Large intestine (tissue), 3 donors: ENCODE measurements around the gene ANKRD17. TPM values are rescaled to one million over a fixed set of nuclear protein-coding genes. Genes with fewer than 3 reads are reported as not detected.

Source experiments
- DNase-seq, 2 donors: peaks; one replicate each; pipeline versions ENCODE4 v3.0.0 to v3.0.0-alpha.2; 2013
- H3K27ac ChIP-seq: one replicate; pipeline ENCODE4 v1.5.1; 2013; ENCODE audit warnings: low read length
- H3K27me3 ChIP-seq: 2 replicates; pipeline ENCODE4 v1.6.1; 2013; ENCODE audit warnings: low read length; ENCODE audit not compliant: control insufficient read depth, insufficient read depth
- H3K36me3 ChIP-seq: 2 replicates; pipeline ENCODE4 v1.6.1; 2013; ENCODE audit warnings: low read length; ENCODE audit not compliant: control insufficient read depth, insufficient read depth
- H3K4me1 ChIP-seq: one replicate; pipeline ENCODE4 v1.6.1; 2013; ENCODE audit warnings: low read length; ENCODE audit not compliant: control insufficient read depth, insufficient read depth
- H3K4me3 ChIP-seq: one replicate; pipeline ENCODE4 v1.5.1; 2013; ENCODE audit warnings: low read length
- H3K9me3 ChIP-seq: one replicate; pipeline ENCODE4 v1.6.1; 2013; ENCODE audit warnings: mild to moderate bottlenecking, low read depth, low read length, moderate library complexity; ENCODE audit not compliant: control insufficient read depth
- WGBS: methylation state at CpG from one replicate; pipeline ENCODE4 v1.1.5; 2013; ENCODE audit warnings: low lambda C conversion rate; ENCODE audit not compliant: insufficient coverage; 5-methylcytosine and 5-hydroxymethylcytosine counted together
- polyA plus RNA-seq: library from polyadenylated mRNA; unstranded; fragments of 120-200 nt; gene quantifications from one replicate; pipeline ENCODE4 v1.2.1, GENCODE V29; 2013

ANKRD17 gene
- polyA plus RNA-seq, 1 donor = 50.7 TPM

GRCh38 chr4:73133784-73134183, 124.8 kb downstream of the ANKRD17 start:
- no peaks in the 10 kb centered on the region for H3K4me1 ChIP-seq
- no CpG with 5 or more reads among the region's 1 CpG for WGBS
- no peak overlapping the region for H3K4me3 ChIP-seq
- H3K27me3 ChIP-seq = no peaks in the 10 kb centered on the region
- H3K9me3 ChIP-seq = no peaks in the 10 kb centered on the region
- no peak overlapping the region for H3K27ac ChIP-seq
- no peak for DNase-seq
- H3K36me3 ChIP-seq = peaks cover 33% of the 10 kb centered on the region

- 83% methylated on average over 1 of the region's 1 CpG for WGBS
- Histone ChIP-seq H3K9me3 (no peaks in the 10 kb centered on the region), H3K36me3 (peaks cover 27% of the 10 kb centered on the region), H3K4me1 (no peaks in the 10 kb centered on the region), H3K27ac (no peak overlapping the region), H3K27me3 (no peaks in the 10 kb centered on the region), H3K4me3 (no peak overlapping the region)
- no peak for DNase-seq
These were observed 127.3 kb downstream of the ANKRD17 start for GRCh38 chr4:73131281-73131680.

GRCh38 chr4:73129319-73129718, 129.3 kb downstream of the ANKRD17 start:
- WGBS = no CpG with 5 or more reads among the region's 1 CpG
- no peaks in the 10 kb centered on the region for H3K27me3 ChIP-seq
- no peak for DNase-seq
- peaks cover 38% of the 10 kb centered on the region for H3K36me3 ChIP-seq
- no peaks in the 10 kb centered on the region for H3K9me3 ChIP-seq
- H3K4me1 ChIP-seq = no peaks in the 10 kb centered on the region
- H3K27ac ChIP-seq = no peak overlapping the region
- H3K4me3 ChIP-seq = no peak overlapping the region

- H3K27me3 ChIP-seq = no peaks in the 10 kb centered on the region
- H3K36me3 ChIP-seq = peaks cover 40% of the 10 kb centered on the region
- H3K9me3 ChIP-seq = no peaks in the 10 kb centered on the region
- H3K27ac ChIP-seq = no peak overlapping the region
- no peaks in the 10 kb centered on the region for H3K4me1 ChIP-seq
- peak in 1 of 2 donors; percentile 11 for DNase-seq
- WGBS = 33% methylated on average over 1 of the region's 3 CpGs
- no peak overlapping the region for H3K4me3 ChIP-seq
These were observed 130.7 kb downstream of the ANKRD17 start for GRCh38 chr4:73127839-73128453.

DNA sequence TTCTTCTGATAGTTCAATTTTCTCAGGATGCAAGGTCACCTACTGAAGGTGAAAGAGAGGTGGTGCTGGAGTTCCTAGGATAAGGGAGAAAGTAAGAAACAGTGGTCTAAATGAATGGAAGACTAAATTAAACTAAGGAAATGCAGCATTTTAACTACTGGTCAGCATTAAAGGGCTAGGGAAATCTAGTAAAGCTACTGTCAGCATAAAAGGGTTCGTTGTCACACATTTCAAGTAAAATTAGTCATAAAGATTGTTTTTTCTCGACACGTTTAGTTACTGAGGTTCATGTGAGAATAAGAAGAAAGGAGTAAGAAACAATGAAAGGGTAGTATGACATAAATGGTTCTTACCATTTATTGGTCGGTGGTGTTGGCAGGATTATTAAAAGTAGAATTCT, 149.1 kb downstream of the ANKRD17 start:
- 97% methylated on average over 4 of the region's 4 CpGs for WGBS
- Histone ChIP-seq H3K27ac (no peak overlapping the region), H3K4me1 (no peaks in the 10 kb centered on the region), H3K27me3 (no peaks in the 10 kb centered on the region), H3K36me3 (peaks cover 43% of the 10 kb centered on the region), H3K4me3 (no peak overlapping the region), H3K9me3 (no peaks in the 10 kb centered on the region)
- no peak for DNase-seq

DNA sequence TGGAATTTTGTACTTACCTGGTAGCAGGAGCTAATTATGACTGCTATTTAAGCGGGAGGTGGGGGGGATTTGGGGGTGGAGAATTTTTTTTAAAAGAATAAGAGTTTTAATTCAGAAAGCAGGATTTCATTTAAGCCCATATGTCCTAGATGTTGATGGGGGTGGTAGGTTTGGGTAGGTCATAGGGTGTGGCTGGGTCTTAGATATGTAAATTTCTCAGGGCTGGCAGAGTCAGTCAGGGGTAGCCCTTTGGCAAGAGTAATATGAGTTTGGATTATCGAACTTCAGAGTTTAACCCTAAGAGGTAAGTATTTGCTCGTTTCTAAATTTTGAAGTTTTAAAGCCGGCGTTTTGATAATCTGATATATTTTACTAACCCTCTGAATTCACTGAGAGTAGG, 153.9 kb downstream of the ANKRD17 start:
- Histone ChIP-seq H3K4me3 (no peak overlapping the region), H3K27me3 (no peaks in the 10 kb centered on the region), H3K9me3 (no peaks in the 10 kb centered on the region), H3K27ac (no peak overlapping the region), H3K4me1 (peaks cover 5% of the 10 kb centered on the region), H3K36me3 (peaks cover 41% of the 10 kb centered on the region)
- WGBS = 92% methylated on average over 4 of the region's 5 CpGs
- no peak for DNase-seq

DNA sequence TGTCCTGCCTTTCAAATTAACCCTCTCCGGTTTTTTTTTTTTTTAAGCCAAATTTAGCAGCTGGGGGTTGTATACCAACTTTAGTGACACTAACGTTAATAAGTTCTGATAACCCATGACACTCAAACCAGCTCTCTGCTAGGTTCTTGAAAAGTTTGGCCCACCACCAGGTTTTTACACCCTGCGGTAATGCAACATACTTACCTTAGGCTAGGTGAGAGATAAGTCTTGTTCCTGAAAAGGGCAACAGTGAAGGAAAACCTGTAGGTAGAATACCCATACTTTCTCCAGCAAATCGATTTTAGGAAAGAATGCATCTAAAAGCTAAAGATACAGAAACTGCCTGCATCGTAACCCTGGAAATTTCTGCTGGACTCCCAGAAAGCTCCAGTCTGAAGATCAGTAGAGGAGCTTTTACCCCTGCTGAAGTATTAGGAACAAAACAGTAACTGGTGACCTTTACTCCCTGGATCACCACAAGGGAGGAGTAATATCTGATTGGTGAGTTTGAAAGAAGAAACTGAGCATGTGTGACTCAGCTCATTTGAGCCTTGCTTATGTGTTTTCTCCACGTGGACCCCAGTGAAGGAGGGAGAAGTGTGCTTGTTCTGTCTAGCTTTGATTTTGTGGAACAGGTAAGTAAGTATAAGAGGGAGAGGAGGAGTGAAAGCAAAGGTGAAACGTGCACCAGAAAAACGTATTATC, 154.6 kb downstream of the ANKRD17 start:
- no peaks in the 10 kb centered on the region for H3K27me3 ChIP-seq
- H3K4me3 ChIP-seq = no peak overlapping the region
- peak; percentile 14 to 57 for DNase-seq
- peaks cover 5% of the 10 kb centered on the region for H3K4me1 ChIP-seq
- 74% methylated on average over 3 of the region's 8 CpGs for WGBS
- peaks cover 44% of the 10 kb centered on the region for H3K36me3 ChIP-seq
- no peaks in the 10 kb centered on the region for H3K9me3 ChIP-seq
- peak overlapping the region; percentile 57 for H3K27ac ChIP-seq

DNA sequence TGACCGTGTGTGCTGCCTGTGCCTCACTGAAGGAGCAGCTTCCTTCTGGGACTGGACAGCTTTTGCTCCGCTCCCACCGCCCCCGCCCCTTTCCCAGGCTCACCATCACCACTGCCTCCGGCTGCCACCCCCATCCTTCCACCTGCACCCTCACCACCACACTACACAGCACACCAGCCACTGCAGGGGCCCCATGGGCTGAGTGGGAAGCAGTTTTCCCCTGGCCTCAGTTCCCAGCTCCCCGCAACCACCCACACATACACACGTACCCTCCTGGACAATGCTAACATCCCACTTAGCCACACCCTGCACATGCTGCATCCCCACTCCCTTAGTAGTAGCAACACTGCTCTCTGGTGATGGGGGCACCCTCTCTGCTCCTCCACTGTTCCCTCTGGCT, 159.5 kb downstream of the ANKRD17 start:
- no peak overlapping the region for H3K4me3 ChIP-seq
- no peaks in the 10 kb centered on the region for H3K27me3 ChIP-seq
- H3K4me1 ChIP-seq = peaks cover 4% of the 10 kb centered on the region
- DNase-seq = no peak
- no peaks in the 10 kb centered on the region for H3K9me3 ChIP-seq
- peaks cover 58% of the 10 kb centered on the region for H3K36me3 ChIP-seq
- no peak overlapping the region for H3K27ac ChIP-seq
- no CpG with 5 or more reads among the region's 7 CpGs for WGBS

DNA sequence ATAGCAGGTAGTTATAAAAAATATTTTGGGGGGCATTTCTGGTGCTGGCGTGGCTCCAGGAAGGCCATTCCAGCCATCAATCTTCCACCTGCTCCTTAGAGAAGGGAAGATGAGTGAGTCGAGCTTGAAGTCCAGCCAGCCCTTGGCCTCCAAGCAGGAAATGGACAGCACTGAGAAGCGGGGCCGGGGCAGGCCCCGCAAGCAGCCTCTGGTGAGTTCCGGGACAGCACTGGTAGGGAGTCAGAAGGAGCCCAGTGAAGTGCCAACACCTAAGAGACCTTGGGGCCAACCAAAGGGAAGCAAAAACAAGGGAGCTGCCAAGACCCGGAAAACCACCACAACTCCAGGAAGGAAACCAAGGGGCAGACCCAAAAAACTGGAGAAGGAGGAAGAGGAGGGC, 159.9 kb downstream of the ANKRD17 start:
- DNase-seq = no peak
- no CpG with 5 or more reads among the region's 7 CpGs for WGBS

DNA sequence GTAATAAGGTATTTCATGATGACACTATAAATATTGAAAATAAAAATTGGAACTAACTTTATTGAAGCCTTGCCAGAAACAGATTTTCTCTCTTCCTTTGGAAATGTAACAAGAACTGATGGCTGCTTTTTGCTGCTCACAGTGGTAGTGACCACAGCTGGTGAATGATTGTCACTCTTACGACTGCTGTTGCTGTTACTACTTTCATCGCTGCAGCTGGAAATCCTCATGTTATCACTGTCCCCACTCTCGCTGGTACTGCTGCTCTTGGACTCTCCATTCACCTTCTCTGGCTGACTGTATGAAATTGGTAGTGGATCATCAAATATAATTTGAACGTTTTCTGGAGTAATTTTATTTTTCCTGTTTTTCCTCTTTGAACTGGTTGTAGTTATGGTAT, 160.6 kb downstream of the ANKRD17 start:
- Histone ChIP-seq H3K4me3 (no peak overlapping the region), H3K36me3 (peaks cover 55% of the 10 kb centered on the region), H3K27me3 (no peaks in the 10 kb centered on the region), H3K4me1 (no peaks in the 10 kb centered on the region), H3K9me3 (no peaks in the 10 kb centered on the region), H3K27ac (no peak overlapping the region)
- no CpG with 5 or more reads among the region's 4 CpGs for WGBS
- no peak for DNase-seq

More for the DNA sequence above, 159.9 kb downstream of the ANKRD17 start:
- H3K9me3 ChIP-seq = no peaks in the 10 kb centered on the region
- peaks cover 55% of the 10 kb centered on the region for H3K36me3 ChIP-seq
- no peaks in the 10 kb centered on the region for H3K27me3 ChIP-seq
- no peak overlapping the region for H3K4me3 ChIP-seq
- no peaks in the 10 kb centered on the region for H3K4me1 ChIP-seq
- no peak overlapping the region for H3K27ac ChIP-seq

- no peaks in the 10 kb centered on the region for H3K9me3 ChIP-seq
- H3K27me3 ChIP-seq = no peaks in the 10 kb centered on the region
- DNase-seq = no peak
- H3K36me3 ChIP-seq = peaks cover 51% of the 10 kb centered on the region
- no CpG with 5 or more reads among the region's 1 CpG for WGBS
- no peak overlapping the region for H3K4me3 ChIP-seq
- no peaks in the 10 kb centered on the region for H3K4me1 ChIP-seq
- no peak overlapping the region for H3K27ac ChIP-seq
These were observed 165.7 kb downstream of the ANKRD17 start for GRCh38 chr4:73092868-73093267.
